Endothelial cell of hepatic sinusoid (primary cell): ENCODE data around the gene BANF2.

Experiments used
- in situ Hi-C: cut with HindIII; loops from 2 replicates; pipeline ENCODE4 v1.10.0; 2017; ENCODE audit warnings: low sequenced_read_pairs

The BANF2 gene

GRCh38 chr20:17681726-17682102 is 18.1 kb upstream of the BANF2 start:
- in situ Hi-C loops, result no loop called here

- in situ Hi-C loops, result no loop called here
Measured at GRCh38 chr20:17682103-17682888, 17.5 kb upstream of the BANF2 start, which contains the start of gene RRBP1. RRBP1 (minus strand) TSS chr20:17682242; CDS start chr20:17660507, 21,735 bp downstream.

- in situ Hi-C loops, result no loop called here
Measured at GRCh38 chr20:17682889-17683198, 16.9 kb upstream of the BANF2 start.

GRCh38 chr20:17683218-17684076 is 16.3 kb upstream of the BANF2 start:
- in situ Hi-C loops, result no loop called here

- in situ Hi-C loops, result no loop called here
Measured at GRCh38 chr20:17684077-17684888, 15.5 kb upstream of the BANF2 start.

- in situ Hi-C loops, result no loop called here
Measured at GRCh38 chr20:17685168-17685567, 14.6 kb upstream of the BANF2 start.

GRCh38 chr20:17687800-17688199 is 12.0 kb upstream of the BANF2 start:
- in situ Hi-C loops, result no loop called here

GRCh38 chr20:17688965-17689364 is 10.8 kb upstream of the BANF2 start:
- in situ Hi-C loops, result no loop called here

- in situ Hi-C loops, result no loop called here
Measured at GRCh38 chr20:17690144-17690543, 9.6 kb upstream of the BANF2 start.

- in situ Hi-C loops, result no loop called here
Measured at GRCh38 chr20:17691758-17692157, 8.0 kb upstream of the BANF2 start.

- in situ Hi-C loops, result no loop called here
Measured at GRCh38 chr20:17693444-17694001, 6.2 kb upstream of the BANF2 start.

GRCh38 chr20:17694767-17695166 is 5.0 kb upstream of the BANF2 start:
- in situ Hi-C loops, result no loop called here

- in situ Hi-C loops, result no loop called here
Measured at GRCh38 chr20:17696287-17696686, 3.5 kb upstream of the BANF2 start.

GRCh38 chr20:17697171-17697570 is 2.6 kb upstream of the BANF2 start:
- in situ Hi-C loops, result no loop called here

GRCh38 chr20:17698384-17698783 is 1.4 kb upstream of the BANF2 start:
- in situ Hi-C loops, result no loop called here

GRCh38 chr20:17700637-17701036 is 871 bp downstream of the BANF2 start:
- in situ Hi-C loops, result no loop called here

GRCh38 chr20:17701826-17702225 is 2.1 kb downstream of the BANF2 start:
- in situ Hi-C loops, result no loop called here

GRCh38 chr20:17704589-17705317 is 5.0 kb downstream of the BANF2 start:
- in situ Hi-C loops, result loop anchor here (5.0 kb wide), 1 partner anchor 63 kb away; no protein-coding TSS in a partner anchor

- in situ Hi-C loops, result loop anchor here (5.0 kb wide), 1 partner anchor 61 kb away; no protein-coding TSS in a partner anchor
Measured at GRCh38 chr20:17705916-17706315, 6.2 kb downstream of the BANF2 start.

GRCh38 chr20:17706632-17707031 is 6.9 kb downstream of the BANF2 start:
- in situ Hi-C loops, result loop anchor here (5.0 kb wide), 1 partner anchor 61 kb away; no protein-coding TSS in a partner anchor
